Right lobe of liver (tissue), 4 donors: ENCODE data around the gene CPSF4.

ENCODE experiments used
- CTCF ChIP-seq, 4 donors: fragments of 200-600 bp in 3 of 4; fragments of 450-650 bp in 1 of 4; IDR thresholded peaks; one replicate each; pipeline versions ENCODE4 v1.5.1 to v1.8.0; 2016 to 2022; ENCODE audit warnings: antibody characterized with exemption in 4 of 4, mild to moderate bottlenecking in 2 of 4
- POLR2A ChIP-seq: fragments of 450-650 bp; IDR thresholded peaks from one replicate; pipeline ENCODE4 v1.6.1; 2017; ENCODE audit warnings: antibody characterized with exemption, mild to moderate bottlenecking
- donor health status: DM: no; HTN: no; CAD: no.
- donor health status: DM: no; HTN: no; CAD: no.
- donor health status: DM: no; HTN: yes; CAD: no.

DNA sequence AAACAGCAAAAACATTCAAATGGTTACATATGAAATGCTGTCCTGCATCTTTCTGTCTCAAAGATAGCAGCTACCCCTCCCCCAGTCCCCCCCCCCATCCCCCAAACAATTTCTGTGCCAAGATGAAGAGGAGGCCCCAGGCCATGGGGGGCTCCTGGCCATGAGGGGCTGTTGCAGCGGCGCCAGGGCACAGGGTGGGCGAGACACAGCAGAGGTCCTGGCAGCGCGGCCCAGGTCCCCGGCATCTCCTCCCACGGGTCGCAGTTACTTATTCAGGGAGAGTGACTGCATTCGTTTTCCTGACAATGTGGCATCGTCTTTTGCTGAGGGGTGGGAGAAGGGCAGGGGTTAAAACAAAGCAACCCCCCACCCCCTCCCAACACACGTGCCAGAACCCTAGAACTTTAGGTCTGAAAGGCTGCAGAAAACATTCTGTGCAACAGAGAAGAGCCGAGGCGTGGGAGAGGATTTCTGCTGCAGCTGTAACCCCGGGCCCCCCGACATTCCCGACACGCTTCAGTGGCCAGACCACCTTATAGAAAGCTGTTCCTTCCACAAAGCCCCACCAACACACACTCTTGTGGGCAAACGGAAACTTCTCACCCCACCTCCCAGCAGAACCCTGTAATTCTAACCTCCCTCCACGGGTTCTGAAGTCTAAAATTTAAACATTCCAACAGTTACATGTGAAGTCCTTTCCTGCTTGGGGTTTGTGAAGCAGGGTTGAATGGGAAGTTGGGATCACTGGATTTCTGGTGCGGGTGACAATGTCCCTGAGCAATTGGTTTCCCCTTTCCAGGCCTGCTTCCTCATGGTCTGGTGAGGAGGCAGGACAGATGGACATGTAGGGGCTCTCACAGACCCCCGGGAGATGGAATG, 42.1 kb upstream of the CPSF4 start:
- TF ChIP-seq CTCF (IDR thresholded peaks at IDR 0.05) (no peak), POLR2A (no peak)
